Panc1 (cell line): Measurements from ENCODE around the gene JAZF1.

ENCODE experiments used
- SIN3A ChIP-seq: IDR thresholded peaks from 2 replicates; pipeline ENCODE4 v1.6.1; 2012; ENCODE audit warnings: low read depth, mild to moderate bottlenecking, low read length, moderate library complexity, borderline replicate concordance; ENCODE audit not compliant: insufficient read depth
- TF ChIP-seq, protein P1 (sequence below): fragments of 450-650 bp; IDR thresholded peaks from 2 replicates; pipeline ENCODE4 v1.5.1; 2017; ENCODE audit warnings: mild to moderate bottlenecking

DNA sequence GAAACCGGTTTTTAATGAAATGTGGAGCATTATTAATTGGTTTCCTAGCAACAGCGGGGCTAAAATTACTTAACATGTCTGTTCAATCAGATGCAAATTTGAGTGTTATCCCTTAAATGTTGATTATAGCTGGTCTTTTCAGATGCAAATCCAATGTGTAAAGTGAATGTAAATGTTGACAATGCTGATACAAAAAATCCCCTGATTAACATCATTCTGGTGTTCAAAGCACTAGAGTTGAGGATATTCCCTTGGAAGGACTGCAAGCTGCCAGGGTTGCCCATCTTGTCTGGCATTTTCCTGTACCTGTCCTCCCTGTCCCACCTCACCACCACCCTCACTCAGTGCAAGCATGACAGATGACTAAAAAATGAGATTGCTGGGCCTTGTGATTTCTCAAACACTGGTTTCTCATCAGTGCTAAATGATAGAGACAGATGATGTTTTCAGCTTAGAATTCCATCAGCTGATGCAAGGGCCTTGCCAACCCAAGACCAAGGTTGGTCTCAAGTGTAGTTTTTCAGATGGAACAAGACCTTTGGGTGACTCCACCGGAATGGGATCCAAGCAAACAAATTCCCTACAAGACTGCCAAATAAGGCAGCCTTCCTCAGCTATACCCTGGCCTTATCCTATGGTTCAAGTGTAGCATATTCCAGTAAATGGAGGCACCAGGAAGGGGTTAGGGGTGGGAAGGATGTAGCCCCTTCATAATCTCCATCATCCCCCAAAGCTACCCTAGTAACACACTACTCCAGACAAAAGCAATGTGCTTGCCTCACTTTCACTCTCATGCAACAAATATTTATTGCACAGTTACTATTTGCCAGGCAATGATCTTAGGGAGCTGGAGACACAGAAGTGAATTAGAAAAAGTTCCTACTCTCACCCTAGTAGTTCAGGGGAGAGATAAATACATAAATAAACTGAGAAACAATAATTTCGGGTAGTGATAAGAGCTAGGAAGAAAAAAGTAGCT is 54.9 kb downstream of the JAZF1 start:
- TF ChIP-seq, protein P1, sequence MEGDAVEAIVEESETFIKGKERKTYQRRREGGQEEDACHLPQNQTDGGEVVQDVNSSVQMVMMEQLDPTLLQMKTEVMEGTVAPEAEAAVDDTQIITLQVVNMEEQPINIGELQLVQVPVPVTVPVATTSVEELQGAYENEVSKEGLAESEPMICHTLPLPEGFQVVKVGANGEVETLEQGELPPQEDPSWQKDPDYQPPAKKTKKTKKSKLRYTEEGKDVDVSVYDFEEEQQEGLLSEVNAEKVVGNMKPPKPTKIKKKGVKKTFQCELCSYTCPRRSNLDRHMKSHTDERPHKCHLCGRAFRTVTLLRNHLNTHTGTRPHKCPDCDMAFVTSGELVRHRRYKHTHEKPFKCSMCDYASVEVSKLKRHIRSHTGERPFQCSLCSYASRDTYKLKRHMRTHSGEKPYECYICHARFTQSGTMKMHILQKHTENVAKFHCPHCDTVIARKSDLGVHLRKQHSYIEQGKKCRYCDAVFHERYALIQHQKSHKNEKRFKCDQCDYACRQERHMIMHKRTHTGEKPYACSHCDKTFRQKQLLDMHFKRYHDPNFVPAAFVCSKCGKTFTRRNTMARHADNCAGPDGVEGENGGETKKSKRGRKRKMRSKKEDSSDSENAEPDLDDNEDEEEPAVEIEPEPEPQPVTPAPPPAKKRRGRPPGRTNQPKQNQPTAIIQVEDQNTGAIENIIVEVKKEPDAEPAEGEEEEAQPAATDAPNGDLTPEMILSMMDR: no peak
- TF ChIP-seq SIN3A: no peak
